NCI-H2196 (cell line): ENCODE data around the gene SLC2A13.

Experiments used
- DNase-seq: peaks from one replicate; lab custom pipeline; 2025; ENCODE audit not compliant: unreplicated experiment; lab: John Stamatoyannopoulos, UW

Gene SLC2A13

DNA sequence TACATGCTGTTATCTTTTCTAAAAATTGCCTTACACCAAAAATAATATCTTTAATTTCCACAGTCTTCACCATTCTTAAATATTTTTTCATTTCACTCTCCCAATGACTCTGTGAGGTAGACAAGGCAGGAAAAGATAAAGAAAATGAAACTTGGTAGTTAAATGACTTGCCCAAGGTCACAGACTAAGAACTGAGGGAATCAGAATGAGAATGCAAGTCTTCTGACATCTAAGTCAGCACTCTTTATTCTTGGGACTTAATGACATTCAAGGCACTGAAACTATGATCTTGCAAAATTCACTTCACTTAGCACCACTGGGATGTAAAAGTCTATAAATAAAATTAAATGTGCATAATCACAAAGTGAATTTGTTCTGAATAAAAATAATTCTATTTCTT is 104.5 kb downstream of the SLC2A13 start:
- DNase-seq: no peak

DNA sequence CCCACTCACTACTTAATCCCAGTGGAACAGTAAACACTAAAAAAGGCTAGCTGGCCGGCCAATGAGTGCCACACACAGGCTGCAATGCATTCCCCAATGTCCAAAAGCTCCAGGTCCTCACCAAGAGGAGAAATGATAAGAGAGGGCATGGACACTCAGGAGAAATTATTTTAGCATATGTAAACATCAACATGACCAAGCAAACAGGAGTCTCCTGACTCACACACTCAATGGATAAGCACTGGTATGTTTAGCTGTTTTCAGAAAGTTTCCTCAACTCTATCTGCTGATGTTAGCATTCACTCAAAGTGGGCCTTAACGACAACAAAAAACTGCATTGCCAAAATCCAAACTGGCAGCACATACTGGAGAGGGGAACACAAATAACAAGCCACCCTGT is 105.0 kb downstream of the SLC2A13 start:
- no peak for DNase-seq

DNA sequence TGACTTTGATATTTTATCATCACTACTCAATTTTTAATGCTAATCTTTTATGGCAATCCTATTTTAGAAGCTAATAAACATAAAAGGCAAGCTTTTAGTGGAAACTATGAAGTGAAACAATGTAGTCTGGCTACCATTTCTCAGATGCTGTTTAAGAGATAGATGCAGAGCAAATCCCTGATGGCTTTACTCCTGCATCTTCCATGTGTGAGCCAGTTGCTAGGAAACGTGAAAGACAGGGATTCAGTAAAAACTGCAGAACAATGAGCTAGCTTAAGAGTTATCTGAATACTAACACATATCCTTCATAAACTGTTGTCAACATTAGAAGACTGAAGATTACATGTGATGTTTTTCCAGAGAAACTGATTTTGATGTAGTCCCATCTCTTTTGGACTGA is 112.6 kb downstream of the SLC2A13 start:
- no peak for DNase-seq

DNA sequence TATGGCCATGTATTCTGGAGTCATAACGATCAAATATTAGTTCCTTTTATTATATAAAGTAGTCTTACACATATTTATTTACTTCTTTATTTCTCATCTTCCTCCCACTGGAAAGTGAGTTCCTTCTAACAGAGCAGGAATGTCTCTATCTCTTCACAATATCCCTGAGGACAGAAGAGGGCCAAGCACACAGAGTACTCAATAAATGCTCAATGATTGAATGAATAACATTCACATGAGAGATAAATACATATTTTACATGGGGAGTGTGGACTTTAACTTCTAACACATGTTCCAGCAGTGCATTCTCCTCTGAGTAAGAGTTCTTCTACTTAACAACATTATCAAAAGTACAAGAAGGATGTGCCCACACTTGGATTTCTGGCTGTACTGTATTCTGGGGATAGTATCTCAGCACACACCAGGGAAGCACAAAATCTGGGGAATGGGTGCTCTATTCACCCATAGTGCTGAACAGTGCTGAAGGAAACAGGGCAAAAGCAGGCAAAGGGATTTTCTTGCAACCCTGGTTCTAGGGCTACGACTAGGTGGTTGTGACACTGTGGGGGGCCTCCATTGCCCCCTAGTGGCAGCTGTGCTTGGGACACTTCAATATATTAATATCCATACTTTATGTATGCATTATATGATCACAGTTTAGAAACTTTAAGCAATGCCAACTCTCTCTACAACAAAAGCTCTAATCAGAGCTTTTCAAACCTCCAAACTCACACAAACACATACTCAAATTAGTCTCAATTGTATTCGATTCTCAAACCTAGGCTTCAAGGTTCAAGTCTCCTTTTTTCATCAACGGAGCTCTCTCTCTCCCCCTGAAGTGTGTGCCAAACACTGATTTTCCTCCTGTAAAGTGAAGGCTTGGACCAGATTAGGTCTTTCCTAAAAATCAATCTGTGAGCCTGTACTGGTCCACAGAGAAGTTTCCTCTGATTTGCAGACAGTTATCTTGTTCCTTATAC is 115.5 kb downstream of the SLC2A13 start:
- DNase-seq: peak; percentile 4

DNA sequence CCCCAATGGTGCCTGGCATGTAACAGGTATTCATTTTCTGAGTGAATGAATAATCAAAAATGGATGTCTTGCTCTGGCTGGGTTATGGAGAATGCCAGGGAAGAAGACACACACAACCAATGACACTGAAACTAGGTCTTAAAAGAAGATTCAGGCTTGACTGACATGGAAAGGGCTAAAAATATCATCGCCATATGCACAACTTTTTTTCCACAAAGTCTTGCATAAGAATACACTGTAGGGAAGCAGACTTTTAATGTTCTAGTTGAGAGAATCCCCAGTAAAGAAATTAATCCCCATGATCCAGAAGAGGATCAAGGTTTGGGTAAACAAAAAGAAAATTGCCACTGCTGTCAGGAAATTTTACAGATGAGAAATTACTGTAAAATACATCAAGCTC is 116.4 kb downstream of the SLC2A13 start:
- DNase-seq: no peak

DNA sequence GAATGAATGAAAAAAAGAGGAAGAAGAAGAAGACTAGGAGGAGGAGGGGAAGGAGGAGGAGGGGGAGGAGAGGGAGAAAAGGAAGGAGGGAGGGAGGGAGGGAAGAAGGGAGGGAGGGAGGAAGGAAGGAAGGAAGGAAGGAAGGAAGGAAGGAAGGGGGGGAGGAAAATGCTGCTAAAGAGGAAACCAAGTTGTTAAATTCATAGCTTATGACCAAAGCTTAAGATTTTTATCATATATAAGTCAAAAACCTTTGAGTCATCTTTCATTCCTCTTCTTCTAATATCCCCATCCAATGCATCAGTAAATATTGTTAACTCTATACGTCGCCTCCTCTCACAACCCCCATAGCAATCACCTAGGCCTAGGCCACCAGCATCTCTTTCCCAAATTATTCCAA is 117.3 kb downstream of the SLC2A13 start:
- DNase-seq: no peak

DNA sequence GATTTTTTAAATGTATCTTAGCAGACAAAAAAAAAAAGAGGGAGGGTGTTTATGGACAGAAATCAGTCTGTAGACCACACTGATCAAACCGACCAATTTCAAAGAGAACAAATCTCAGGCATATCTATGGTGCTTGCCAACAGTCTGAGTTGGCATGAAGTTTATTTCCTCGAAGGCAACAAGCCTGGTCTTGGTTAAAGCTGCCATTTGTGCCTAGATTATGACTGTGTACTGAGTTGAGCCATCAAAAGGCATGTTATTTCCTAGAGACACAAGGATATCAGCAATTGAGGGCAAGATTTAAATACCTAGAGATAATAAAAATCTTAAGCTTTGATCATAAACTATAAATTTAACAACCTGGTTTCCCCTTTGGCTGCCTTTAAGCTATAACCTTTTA is 119.2 kb downstream of the SLC2A13 start:
- no peak for DNase-seq

DNA sequence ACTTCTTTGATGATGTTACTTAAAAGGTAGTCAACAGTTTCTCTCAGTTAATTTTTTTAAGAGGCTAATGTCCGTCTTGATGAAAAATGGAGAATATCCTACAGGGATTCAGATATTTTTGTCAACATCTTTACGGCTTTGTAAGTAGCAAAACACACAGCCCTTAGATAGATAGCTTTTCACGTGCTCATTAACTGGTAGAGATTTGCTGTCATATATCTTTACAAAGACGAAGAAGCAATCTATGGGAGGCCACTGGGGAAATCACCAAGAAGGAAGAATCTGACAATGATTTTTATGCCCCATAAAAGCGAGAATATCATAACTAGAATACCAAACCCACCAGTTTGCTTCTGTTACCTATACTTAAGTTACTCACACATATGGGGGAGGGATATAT is 121.2 kb downstream of the SLC2A13 start:
- DNase-seq: no peak

DNA sequence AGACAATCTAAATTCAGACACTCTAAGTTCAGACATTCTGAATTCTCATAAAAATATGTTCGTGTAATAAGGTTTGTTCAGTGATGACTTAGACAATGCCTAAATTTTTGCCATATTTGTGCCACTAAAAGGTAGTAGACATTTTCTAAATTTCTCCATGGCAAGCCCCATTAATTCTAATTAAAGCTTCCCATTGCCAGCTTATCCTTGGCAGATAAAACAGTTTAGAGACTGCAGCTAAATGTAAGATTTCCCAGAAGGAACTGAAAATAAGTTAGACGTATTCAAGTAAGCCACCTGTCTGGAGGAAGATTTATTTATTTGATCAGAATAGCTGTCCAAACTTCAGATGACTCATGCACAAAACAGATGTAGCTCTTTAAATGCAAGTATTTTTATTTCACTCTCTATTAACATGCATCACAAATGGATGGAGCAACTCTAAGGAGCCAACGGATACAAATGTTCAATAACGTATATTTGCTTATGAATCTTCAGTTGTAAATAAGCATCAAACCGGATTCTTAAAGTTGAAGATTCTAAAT is 130.4 kb downstream of the SLC2A13 start:
- DNase-seq: no peak

DNA sequence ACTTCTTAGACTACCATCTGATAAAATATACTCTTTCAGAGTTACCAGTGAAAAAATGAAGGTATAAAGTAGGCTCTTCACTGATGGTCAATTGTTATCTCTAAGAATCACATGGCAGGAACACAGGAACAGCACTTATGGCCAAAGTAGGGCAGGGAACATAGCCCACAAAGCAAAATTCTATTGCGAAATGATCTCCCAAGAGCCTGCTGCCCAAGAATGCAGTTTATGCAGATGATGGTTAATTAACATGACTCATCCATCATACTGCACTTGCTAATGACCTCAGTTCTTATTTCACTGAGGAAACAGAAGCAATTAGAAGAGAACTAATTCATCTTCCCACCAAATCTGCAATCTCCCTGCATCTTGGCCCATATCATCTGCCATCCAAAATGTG is 133.8 kb downstream of the SLC2A13 start:
- no peak for DNase-seq

DNA sequence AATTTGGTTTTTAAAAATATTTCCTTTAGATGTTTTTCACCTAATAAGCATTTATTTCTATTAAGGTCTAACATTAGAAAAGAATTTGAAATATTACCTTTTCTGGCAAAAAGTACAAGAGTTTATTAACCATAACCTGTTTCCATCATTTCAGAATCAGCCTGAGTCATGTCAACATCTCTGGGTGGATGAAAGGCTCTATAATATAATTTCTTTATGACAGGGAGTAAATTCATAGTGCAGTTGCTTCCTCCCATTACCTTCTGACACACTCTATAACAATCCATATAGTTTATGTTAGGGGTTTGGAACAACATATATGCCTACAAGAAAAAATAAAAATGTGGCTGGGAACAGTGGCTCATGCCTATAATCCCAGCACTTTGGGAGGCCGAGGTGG is 134.5 kb downstream of the SLC2A13 start:
- no peak for DNase-seq

DNA sequence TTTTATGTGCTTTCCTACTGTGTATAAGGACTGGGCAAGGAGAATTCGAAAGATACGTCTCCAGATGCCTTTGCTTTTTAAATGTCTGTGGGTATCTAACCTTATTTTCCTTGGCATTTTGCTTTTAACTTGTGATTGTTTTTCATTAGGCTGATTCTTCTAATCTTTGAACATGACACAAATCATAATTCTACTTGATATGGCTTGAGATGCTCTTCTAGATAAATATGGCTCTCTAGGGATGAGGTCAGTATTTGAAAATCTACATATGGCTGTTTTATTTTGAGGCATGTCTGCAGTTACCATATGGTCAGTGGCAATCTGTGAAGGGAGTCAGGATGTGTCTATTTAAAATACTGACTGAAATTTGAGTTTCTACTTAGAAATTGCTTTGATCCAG is 139.2 kb downstream of the SLC2A13 start:
- DNase-seq: no peak

DNA sequence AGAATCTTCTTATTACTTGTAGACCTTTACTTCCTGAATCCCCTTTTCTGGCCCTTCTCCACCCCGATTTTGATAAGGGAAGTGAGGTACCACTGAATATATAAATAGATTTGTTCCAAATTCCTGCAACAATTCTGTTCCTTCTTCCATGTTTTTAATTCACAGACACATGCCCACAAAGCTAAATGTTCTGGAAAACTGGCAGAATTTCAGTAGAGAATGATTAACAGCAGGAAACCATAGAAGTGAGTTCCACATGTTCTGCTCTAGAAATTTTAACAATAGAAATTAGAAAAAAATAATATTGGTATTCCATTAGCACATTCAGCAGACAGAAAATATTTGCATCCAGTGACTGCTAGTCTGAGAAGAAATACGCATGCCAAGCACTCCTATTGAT is 139.6 kb downstream of the SLC2A13 start:
- DNase-seq: no peak

DNA sequence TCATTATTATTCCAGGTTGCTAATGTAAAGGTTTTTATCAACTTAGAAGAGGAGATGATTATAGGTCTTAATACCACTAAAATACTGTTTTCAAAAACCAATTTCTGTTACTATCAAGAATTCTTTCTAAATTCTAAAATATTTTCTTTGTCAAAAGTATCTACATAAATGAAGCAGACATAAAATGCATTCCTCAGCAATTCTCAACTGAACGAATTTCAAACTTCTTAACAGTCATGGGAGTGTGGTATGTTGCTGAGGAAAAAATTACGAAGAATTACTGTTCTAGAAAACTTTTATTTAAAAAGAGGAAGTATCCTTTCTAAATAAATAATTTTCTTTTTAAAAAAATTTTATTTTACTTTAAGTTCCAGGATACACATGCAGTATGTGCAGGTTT is 146.4 kb downstream of the SLC2A13 start:
- DNase-seq: no peak

DNA sequence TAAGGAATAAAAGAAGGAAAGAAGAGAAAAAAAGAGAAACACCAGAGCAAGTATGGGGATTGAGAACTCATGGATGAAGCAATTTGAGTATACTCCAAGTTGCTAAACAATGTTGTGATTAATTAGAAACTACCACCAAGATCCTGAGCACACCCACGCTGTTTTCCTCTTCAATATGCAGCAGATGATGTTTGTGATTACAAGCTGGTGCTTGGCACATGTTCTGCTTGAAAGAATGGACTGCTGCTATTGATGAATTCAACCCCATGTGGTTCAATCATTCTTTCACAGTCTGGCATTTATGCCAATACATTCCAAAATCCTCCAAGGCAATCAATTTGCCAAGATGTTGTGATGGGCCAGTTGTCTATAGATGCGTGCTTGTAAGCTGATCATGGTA is 146.8 kb downstream of the SLC2A13 start:
- DNase-seq: no peak

DNA sequence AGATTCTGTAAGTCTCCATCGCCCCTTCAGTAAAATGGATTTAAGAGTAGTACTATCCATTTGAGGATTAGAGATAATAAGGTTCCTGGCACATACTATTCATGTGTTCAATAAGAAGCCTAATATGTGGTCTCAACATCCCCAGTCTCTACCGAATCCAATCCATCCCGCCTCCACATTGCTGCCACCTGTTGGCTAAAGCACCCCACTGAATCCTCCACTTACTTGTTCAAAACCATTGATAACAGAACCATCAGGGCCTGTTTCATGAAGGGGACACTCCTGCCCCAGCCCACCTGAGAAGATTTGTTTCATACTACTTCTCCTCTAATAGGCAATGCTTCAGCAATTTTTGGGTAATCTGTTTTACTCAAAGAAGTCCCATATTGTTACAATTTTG is 147.5 kb downstream of the SLC2A13 start:
- DNase-seq: no peak

DNA sequence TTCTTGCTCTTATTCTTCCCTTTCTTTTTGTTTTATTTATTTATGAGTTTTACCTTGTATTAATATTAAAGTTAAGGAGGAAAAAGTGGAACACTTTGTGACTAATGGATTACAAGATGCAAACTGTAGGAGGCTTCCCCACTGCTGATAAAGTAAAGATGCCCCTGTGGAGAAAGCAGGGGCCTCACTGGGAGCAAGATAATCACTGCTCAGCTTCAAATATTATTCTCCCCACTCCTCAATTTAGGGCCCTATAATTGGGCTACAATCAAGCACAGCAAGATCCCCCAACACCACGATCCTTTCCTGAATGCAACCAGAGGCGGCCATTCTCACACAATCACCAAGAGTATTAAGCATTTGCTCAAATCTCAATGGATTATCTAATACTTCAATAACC is 149.2 kb downstream of the SLC2A13 start:
- no peak for DNase-seq

DNA sequence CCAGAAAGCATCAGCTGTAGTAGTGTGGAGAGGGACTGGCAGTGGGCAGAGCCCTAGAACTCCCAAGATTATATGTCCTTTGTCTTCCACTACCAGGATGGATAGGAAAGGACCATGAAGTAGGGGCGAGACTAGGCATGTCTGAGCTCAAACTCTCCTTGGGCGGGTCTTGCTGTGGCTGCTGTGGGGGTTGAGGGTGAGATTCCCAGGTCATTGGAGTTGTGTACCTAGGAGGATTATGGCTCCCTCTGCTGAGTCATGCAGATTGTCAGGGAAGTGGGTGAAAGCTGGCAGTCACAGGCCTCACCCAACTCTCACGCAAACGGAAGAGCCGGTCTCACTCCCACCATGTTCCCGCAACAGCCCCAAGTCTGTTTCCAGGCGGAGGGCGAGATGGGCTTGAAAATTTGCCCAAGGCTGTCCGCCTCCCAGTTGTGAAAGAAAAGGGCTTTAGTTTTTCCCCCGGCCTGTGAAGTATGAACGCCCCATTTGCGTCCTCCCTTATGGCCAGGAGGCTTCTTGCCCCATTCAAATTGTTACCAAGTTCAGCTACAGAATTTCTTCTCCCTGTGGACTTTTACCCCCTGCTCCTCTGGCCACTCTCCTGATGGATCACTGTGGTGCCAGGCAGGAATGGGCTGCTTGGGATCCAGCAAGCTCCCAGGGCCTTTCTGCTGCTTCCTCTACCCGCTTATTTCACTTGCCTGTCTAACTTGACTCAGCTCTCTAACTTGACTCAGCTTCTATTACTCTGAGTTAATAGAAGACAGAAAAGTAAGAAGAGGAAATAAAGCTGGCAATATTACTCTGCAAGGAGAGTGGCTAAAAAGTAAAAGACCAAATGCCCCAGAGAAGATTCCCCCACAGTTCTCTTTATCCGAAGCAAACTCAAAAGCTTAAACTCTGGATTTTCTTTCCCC is 159.3 kb downstream of the SLC2A13 start:
- no peak for DNase-seq

DNA sequence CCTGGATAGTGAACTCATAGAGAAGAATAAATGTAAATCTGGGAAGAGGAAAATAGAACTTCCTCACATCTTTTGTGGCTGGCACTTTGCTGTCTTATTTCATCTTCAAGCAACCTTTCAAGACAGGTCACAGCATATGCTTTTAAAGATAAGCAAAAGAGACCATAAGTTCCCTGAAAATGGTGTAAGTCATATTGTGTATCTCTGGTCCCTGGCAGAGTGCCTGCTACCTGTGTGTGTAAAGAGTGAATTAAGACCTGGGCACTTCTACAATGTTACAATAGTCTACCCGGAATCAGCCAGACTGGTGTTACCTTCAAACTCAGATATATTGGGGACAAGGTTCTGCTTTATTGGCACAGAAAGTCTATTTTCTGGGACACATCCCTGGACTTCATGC is 168.8 kb downstream of the SLC2A13 start:
- DNase-seq: no peak

DNA sequence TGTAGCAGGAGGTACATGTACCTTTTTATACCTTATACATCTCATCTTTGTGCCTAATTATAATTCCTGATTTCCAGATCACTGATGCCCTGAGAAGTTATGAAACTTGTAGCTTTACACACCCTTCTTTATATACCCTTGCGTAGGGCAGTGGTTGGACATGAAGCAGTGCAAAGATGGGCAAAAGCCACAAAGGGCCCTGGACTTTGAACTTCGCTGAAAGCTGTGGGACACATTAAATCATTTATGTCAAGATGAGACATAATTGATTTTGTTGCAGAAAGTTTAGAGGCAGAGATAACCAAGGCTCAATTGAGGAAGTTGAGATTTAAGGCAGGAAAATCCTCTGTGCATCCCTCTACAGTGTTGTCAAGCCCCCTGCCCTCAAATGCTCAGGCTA is 170.0 kb downstream of the SLC2A13 start:
- DNase-seq: no peak

DNA sequence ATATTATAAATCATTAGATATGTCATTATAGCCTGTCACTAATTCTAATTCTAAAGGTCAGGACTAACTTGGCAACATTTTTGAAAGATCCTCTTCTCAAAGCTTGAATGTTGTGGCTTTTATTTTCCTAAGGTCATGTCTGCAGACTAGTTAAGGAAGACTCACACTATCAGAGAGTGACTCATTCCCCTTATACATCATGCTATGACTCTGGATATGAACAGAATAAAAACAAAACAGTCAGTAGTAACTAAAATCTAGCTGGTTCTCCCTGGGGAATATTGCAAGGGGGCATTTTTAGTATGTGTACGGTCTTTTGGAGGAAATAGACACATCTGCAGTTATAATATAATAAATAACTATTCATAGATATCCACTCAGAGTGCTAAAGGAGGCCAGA is 170.6 kb downstream of the SLC2A13 start:
- DNase-seq: no peak

DNA sequence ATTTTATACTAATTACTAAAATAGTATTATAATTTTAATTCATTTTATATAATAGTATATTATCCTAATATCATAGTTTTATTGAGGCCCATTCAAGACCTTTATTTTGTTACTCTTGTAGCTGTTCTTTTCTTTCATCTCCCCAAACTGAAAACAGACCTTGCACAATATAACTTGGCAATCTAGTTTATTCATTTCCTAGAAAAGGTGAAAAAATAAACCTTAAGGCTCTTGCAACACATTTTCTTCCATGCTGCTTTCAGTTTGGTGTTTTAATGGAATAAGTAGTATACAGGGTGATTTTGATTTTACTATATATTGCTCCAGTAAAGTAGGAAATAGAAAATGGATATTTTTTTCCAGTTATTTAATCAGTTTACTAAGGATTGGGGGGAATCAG is 174.0 kb downstream of the SLC2A13 start:
- no peak for DNase-seq
